Measurements from ENCODE around the gene NFKBIE. TPM values are rescaled to one million over a fixed set of nuclear protein-coding genes. Genes with fewer than 3 reads are reported as not detected.

Gene NFKBIE
- total and polyA plus RNA-seq, 9 of the 15 experiments (the other 6 are each of a cell fraction or from before 2014, with no cell fraction given): 2.1 to 16.4 (median 11.7) TPM

DNA sequence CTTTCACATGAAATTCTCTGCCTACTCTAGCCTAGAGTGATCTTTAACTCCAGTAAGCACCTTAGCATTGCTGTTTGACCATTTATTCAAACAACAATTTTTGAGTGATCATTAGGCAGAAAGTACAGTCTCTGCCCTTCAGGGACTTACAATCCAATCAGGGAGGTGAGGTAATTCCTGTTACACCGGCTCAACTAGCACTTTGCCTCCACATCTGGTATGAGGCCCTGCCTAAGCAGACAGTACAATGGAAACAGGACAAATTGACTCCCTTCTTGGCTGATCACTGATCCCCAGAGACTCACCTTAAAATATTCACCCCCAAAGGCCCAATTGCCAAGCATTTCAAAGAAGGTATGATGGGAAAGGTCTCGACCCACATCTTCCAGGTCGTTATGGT lies 46.4 kb upstream of the NFKBIE start:
- no peak overlapping the region for H2AFZ ChIP-seq (ENCODE audit: low read depth, low read length)
- no peaks in the 10 kb centered on the region for H3K9me3 ChIP-seq (replicated peaks; ENCODE audit: control insufficient read depth, insufficient read depth, low read depth, low read length)
- H3K9me1 ChIP-seq (ENCODE audit: control insufficient read depth, insufficient read depth, low read length): no peaks in the 10 kb centered on the region
- FAIRE-seq (no peak), ATAC-seq (no peak), DNase-seq (ENCODE audit: extremely low read depth in 1 of 4, low spot score in 3 of 4) (no peak)
- peaks cover 48% of the 10 kb centered on the region for H3K36me3 ChIP-seq (ENCODE audit: control insufficient read depth, insufficient read depth, low read length)
- TF ChIP-seq KDM5B (IDR thresholded peaks at IDR 0.05; ENCODE audit: insufficient replicate concordance, low read depth, low read length): peak; percentile 33
- no peak for TF ChIP-seq ETV6 (IDR thresholded peaks at IDR 0.05; ENCODE audit: borderline replicate concordance in 1 of 2, low read depth in 2 of 2, low read length in 1 of 2)
- 0 out of 2 replicates have a peak, but pooled peaks have one; percentile 42 for TF ChIP-seq ETV6 (CRISPR knock-in tag; IDR thresholded peaks at IDR 0.05; ENCODE audit: borderline replicate concordance)
- TF ChIP-seq STAT5A (IDR thresholded peaks at IDR 0.05; ENCODE audit: borderline replicate concordance, low read length): no peak
- TF ChIP-seq ZNF75A (CRISPR knock-in tag; IDR thresholded peaks at IDR 0.05): no peak
- TF ChIP-seq, protein P1, sequence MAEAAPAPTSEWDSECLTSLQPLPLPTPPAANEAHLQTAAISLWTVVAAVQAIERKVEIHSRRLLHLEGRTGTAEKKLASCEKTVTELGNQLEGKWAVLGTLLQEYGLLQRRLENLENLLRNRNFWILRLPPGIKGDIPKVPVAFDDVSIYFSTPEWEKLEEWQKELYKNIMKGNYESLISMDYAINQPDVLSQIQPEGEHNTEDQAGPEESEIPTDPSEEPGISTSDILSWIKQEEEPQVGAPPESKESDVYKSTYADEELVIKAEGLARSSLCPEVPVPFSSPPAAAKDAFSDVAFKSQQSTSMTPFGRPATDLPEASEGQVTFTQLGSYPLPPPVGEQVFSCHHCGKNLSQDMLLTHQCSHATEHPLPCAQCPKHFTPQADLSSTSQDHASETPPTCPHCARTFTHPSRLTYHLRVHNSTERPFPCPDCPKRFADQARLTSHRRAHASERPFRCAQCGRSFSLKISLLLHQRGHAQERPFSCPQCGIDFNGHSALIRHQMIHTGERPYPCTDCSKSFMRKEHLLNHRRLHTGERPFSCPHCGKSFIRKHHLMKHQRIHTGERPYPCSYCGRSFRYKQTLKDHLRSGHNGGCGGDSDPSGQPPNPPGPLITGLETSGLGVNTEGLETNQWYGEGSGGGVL (CRISPR knock-in tag; IDR thresholded peaks at IDR 0.05): no peak
- TF ChIP-seq FOXK1 (CRISPR knock-in tag; IDR thresholded peaks at IDR 0.05; ENCODE audit: borderline replicate concordance): 0 out of 2 replicates have a peak, but pooled peaks have one; percentile 53
- peak overlapping the region in 1 of 2 experiments; percentile 94; a peak in 2 of 4 replicates for H3K9ac ChIP-seq (ENCODE audit: insufficient read depth in 1 of 2, low read depth in 2 of 2, low read length in 2 of 2)
- peaks cover 8 to 9% of the 10 kb centered on the region in 2 experiments; a peak in 3 of 5 replicates for H3K27me3 ChIP-seq (ENCODE audit: control insufficient read depth in 2 of 2, insufficient read depth in 2 of 2, low read length in 2 of 2)
- H3K27ac ChIP-seq (ENCODE audit: extremely low read depth, low read depth, low read length): no peak overlapping the region
- WGBS (ENCODE audit: insufficient coverage, low coverage, missing lambda C conversion rate): 71% methylated on average over 3 of the region's 3 CpGs
- H3K79me2 ChIP-seq (ENCODE audit: control insufficient read depth, insufficient read depth, low read length): peaks cover 15% of the 10 kb centered on the region
- ChIA-PET POLR2A (interaction anchor here (0.6 to 11.9 kb wide), 8 partner anchors 7 to 65 kb away, joined by 3 to 116 read pairs (median 4); partner anchors contain the start of gene HSP90AB1), CTCF (ENCODE audit: low intra/inter-chr PET ratio) (interaction anchor here (0.6 kb wide), 1 partner anchor 27 kb away, joined by 3 read pairs; no protein-coding TSS in a partner anchor)
- H3K4me1 ChIP-seq (replicated peaks in 1 of 2; ENCODE audit: control insufficient read depth in 2 of 2, insufficient read depth in 2 of 2, low read length in 2 of 2): peaks cover 6 to 9% of the 10 kb centered on the region in 2 experiments; a peak in 3 of 5 replicates
- intact Hi-C loops (cut with micrococcal nuclease) (no loop called here), in situ Hi-C loops (cut with MboI) (no loop called here)
- H3K4me2 ChIP-seq (ENCODE audit: insufficient read depth, low read length): peak overlapping the region; percentile 91
- no peaks in the 10 kb centered on the region; the same call in 1 of the 2 replicates for H4K20me1 ChIP-seq (replicated peaks; ENCODE audit: control insufficient read depth, insufficient read depth, low read length)
- no peak overlapping the region for H3K4me3 ChIP-seq
- BruUV-seq (replicated peaks): no TSS peak
